Measurements from ENCODE around the gene NCDN. TPM values are rescaled to one million over a fixed set of nuclear protein-coding genes. Genes with fewer than 3 reads are reported as not detected.

NCDN gene
- 9.2 TPM for polyA plus RNA-seq (2013, experiment 1 of 2)
- polyA plus RNA-seq (2013, experiment 2 of 2) = 9.4 TPM

GRCh38 chr1:35557611-35558373 lies at the start of gene NCDN:
NCDN (plus strand) TSS chr1:35557799; CDS start chr1:35558191, 392 bp downstream.
- Histone ChIP-seq H2BK15ac (ENCODE audit: low read length) (peak within 1 kb of the TSS; percentile 85), H4K91ac (ENCODE audit: low read depth, low read length, poor library complexity) (peak within 1 kb of the TSS; percentile 3), H3K36me3 (replicated peaks in 1 of 2; ENCODE audit: control insufficient read depth in 2 of 2, insufficient read depth in 2 of 2, low read length in 2 of 2) (peaks cover 10 to 43% of the 10 kb centered on the region in 2 donors), H3K23ac (ENCODE audit: low read depth, low read length, poor library complexity) (peak within 1 kb of the TSS; percentile 99), H3K4me1 (ENCODE audit: control insufficient read depth in 2 of 2, insufficient read depth in 1 of 2, low read depth in 1 of 2, low read length in 2 of 2) (peaks cover 11 to 27% of the 10 kb centered on the region in 2 donors), H3K9ac (ENCODE audit: low read depth, low read length, poor library complexity) (peak within 1 kb of the TSS; percentile 99), H3K4ac (ENCODE audit: low read length) (peak within 1 kb of the TSS; percentile 90), H2AK5ac (ENCODE audit: low read depth, low read length) (peak within 1 kb of the TSS; percentile 36), H3K27me3 (ENCODE audit: control insufficient read depth in 3 of 3, insufficient read depth in 3 of 3, low read depth in 1 of 3, low read length in 3 of 3) (no peaks in the 10 kb centered on the region), H2BK12ac (ENCODE audit: low read length) (no peak within 1 kb of the TSS), H2BK120ac (ENCODE audit: low read depth, low read length) (peak within 1 kb of the TSS; percentile 99), H3K27ac (replicated peaks; ENCODE audit: low read length) (peak within 1 kb of the TSS; percentile 98), H4K8ac (ENCODE audit: low read depth, low read length) (no peak within 1 kb of the TSS), H3K9me3 (replicated peaks in 1 of 2; ENCODE audit: control insufficient read depth in 2 of 2, insufficient read depth in 1 of 2, low read depth in 1 of 2, low read length in 2 of 2) (no peaks in the 10 kb centered on the region), H3K79me1 (ENCODE audit: low read depth, low read length) (peaks cover 5% of the 10 kb centered on the region), H3K4me2 (ENCODE audit: insufficient read depth, low read length, poor library complexity, severe bottlenecking) (peak within 1 kb of the TSS; percentile 90), H2AFZ (ENCODE audit: low read length) (peak within 1 kb of the TSS; percentile 99), H2BK5ac (ENCODE audit: low read length) (peak within 1 kb of the TSS; percentile 100), H3K18ac (ENCODE audit: low read length) (peak within 1 kb of the TSS; percentile 100), H3K14ac (ENCODE audit: low read length) (peak within 1 kb of the TSS; percentile 99), H3K4me3 (ENCODE audit: low read length in 2 of 2) (peak within 1 kb of the TSS; percentile 88 to 94)
- WGBS, 2 donors (ENCODE audit: extremely low coverage in 2 of 2, insufficient read length in 2 of 2, insufficient replicate concordance in 1 of 2) = no CpG with 5 or more reads among the region's 58 CpGs
- DNase-seq (ENCODE audit: low spot score) = peak; percentile 96

- H2BK5ac ChIP-seq (ENCODE audit: low read length) = no peak overlapping the region
- no peak overlapping the region for H3K9ac ChIP-seq (ENCODE audit: low read depth, low read length, poor library complexity)
- no peak overlapping the region for H4K91ac ChIP-seq (ENCODE audit: low read depth, low read length, poor library complexity)
- H3K18ac ChIP-seq (ENCODE audit: low read length) = no peak overlapping the region
- no peak overlapping the region for H2AK5ac ChIP-seq (ENCODE audit: low read depth, low read length)
- H3K4me1 ChIP-seq (ENCODE audit: control insufficient read depth in 2 of 2, insufficient read depth in 1 of 2, low read depth in 1 of 2, low read length in 2 of 2) = no peaks in the 10 kb centered on the region
- no peak overlapping the region for H2BK15ac ChIP-seq (ENCODE audit: low read length)
- no peak overlapping the region for H3K23ac ChIP-seq (ENCODE audit: low read depth, low read length, poor library complexity)
- H3K4me2 ChIP-seq (ENCODE audit: insufficient read depth, low read length, poor library complexity, severe bottlenecking) = no peak overlapping the region
- no peaks in the 10 kb centered on the region for H3K27me3 ChIP-seq (ENCODE audit: control insufficient read depth in 3 of 3, insufficient read depth in 3 of 3, low read depth in 1 of 3, low read length in 3 of 3)
- no peak overlapping the region for H3K14ac ChIP-seq (ENCODE audit: low read length)
- no peak overlapping the region for H2BK120ac ChIP-seq (ENCODE audit: low read depth, low read length)
- H3K9me3 ChIP-seq (replicated peaks in 1 of 2; ENCODE audit: control insufficient read depth in 2 of 2, insufficient read depth in 1 of 2, low read depth in 1 of 2, low read length in 2 of 2) = peaks cover 0 to 13% of the 10 kb centered on the region in 2 donors
- DNase-seq (ENCODE audit: low spot score) = no peak
- H3K27ac ChIP-seq (replicated peaks; ENCODE audit: low read length) = no peak overlapping the region
- no peak overlapping the region for H2AFZ ChIP-seq (ENCODE audit: low read length)
- no peaks in the 10 kb centered on the region for H3K79me1 ChIP-seq (ENCODE audit: low read depth, low read length)
- H3K4me3 ChIP-seq (ENCODE audit: low read length in 2 of 2) = no peak overlapping the region
- no peak overlapping the region for H3K4ac ChIP-seq (ENCODE audit: low read length)
- peaks cover 2 to 24% of the 10 kb centered on the region in 2 donors for H3K36me3 ChIP-seq (replicated peaks in 1 of 2; ENCODE audit: control insufficient read depth in 2 of 2, insufficient read depth in 2 of 2, low read length in 2 of 2)
- H4K8ac ChIP-seq (ENCODE audit: low read depth, low read length) = no peak overlapping the region
- no peak overlapping the region for H2BK12ac ChIP-seq (ENCODE audit: low read length)
Observed at GRCh38 chr1:35507947-35508346, 49.7 kb upstream of the NCDN start.

GRCh38 chr1:35509558-35509957 lies 48.0 kb upstream of the NCDN start:
- WGBS, 2 donors (ENCODE audit: extremely low coverage in 2 of 2, insufficient read length in 2 of 2, insufficient replicate concordance in 1 of 2) = no CpG with 5 or more reads among the region's 3 CpGs
- H2AFZ ChIP-seq (ENCODE audit: low read length) = no peak overlapping the region
- no peak overlapping the region for H3K23ac ChIP-seq (ENCODE audit: low read depth, low read length, poor library complexity)
- no peak overlapping the region for H3K27ac ChIP-seq (replicated peaks; ENCODE audit: low read length)
- DNase-seq (ENCODE audit: low spot score) = no peak
- H2BK15ac ChIP-seq (ENCODE audit: low read length) = no peak overlapping the region
- no peaks in the 10 kb centered on the region for H3K4me1 ChIP-seq (ENCODE audit: control insufficient read depth in 2 of 2, insufficient read depth in 1 of 2, low read depth in 1 of 2, low read length in 2 of 2)
- no peak overlapping the region for H3K18ac ChIP-seq (ENCODE audit: low read length)
- no peak overlapping the region for H3K4ac ChIP-seq (ENCODE audit: low read length)
- H2BK5ac ChIP-seq (ENCODE audit: low read length) = no peak overlapping the region
- H3K9me3 ChIP-seq (replicated peaks in 1 of 2; ENCODE audit: control insufficient read depth in 2 of 2, insufficient read depth in 1 of 2, low read depth in 1 of 2, low read length in 2 of 2) = peaks cover 0 to 20% of the 10 kb centered on the region in 2 donors
- H2BK12ac ChIP-seq (ENCODE audit: low read length) = no peak overlapping the region
- no peak overlapping the region for H3K4me3 ChIP-seq (ENCODE audit: low read length in 2 of 2)
- H3K27me3 ChIP-seq (ENCODE audit: control insufficient read depth in 3 of 3, insufficient read depth in 3 of 3, low read depth in 1 of 3, low read length in 3 of 3) = no peaks in the 10 kb centered on the region
- H4K91ac ChIP-seq (ENCODE audit: low read depth, low read length, poor library complexity) = no peak overlapping the region
- H3K36me3 ChIP-seq (replicated peaks in 1 of 2; ENCODE audit: control insufficient read depth in 2 of 2, insufficient read depth in 2 of 2, low read length in 2 of 2) = peaks cover 2 to 24% of the 10 kb centered on the region in 2 donors
- no peak overlapping the region for H2BK120ac ChIP-seq (ENCODE audit: low read depth, low read length)
- H4K8ac ChIP-seq (ENCODE audit: low read depth, low read length) = no peak overlapping the region
- H3K14ac ChIP-seq (ENCODE audit: low read length) = no peak overlapping the region
- H3K4me2 ChIP-seq (ENCODE audit: insufficient read depth, low read length, poor library complexity, severe bottlenecking) = no peak overlapping the region
- no peaks in the 10 kb centered on the region for H3K79me1 ChIP-seq (ENCODE audit: low read depth, low read length)
- H2AK5ac ChIP-seq (ENCODE audit: low read depth, low read length) = no peak overlapping the region
- H3K9ac ChIP-seq (ENCODE audit: low read depth, low read length, poor library complexity) = no peak overlapping the region

GRCh38 chr1:35511305-35511704 lies 46.3 kb upstream of the NCDN start:
- H3K4ac ChIP-seq (ENCODE audit: low read length) = no peak overlapping the region
- H4K91ac ChIP-seq (ENCODE audit: low read depth, low read length, poor library complexity) = no peak overlapping the region
- H4K8ac ChIP-seq (ENCODE audit: low read depth, low read length) = no peak overlapping the region
- no peak overlapping the region for H2BK12ac ChIP-seq (ENCODE audit: low read length)
- H2BK5ac ChIP-seq (ENCODE audit: low read length) = no peak overlapping the region
- H3K18ac ChIP-seq (ENCODE audit: low read length) = no peak overlapping the region
- H3K27me3 ChIP-seq (ENCODE audit: control insufficient read depth in 3 of 3, insufficient read depth in 3 of 3, low read depth in 1 of 3, low read length in 3 of 3) = no peaks in the 10 kb centered on the region
- no peak overlapping the region for H3K27ac ChIP-seq (replicated peaks; ENCODE audit: low read length)
- H2AFZ ChIP-seq (ENCODE audit: low read length) = no peak overlapping the region
- no peak overlapping the region for H2BK120ac ChIP-seq (ENCODE audit: low read depth, low read length)
- no peak overlapping the region for H3K4me3 ChIP-seq (ENCODE audit: low read length in 2 of 2)
- H3K9me3 ChIP-seq (replicated peaks in 1 of 2; ENCODE audit: control insufficient read depth in 2 of 2, insufficient read depth in 1 of 2, low read depth in 1 of 2, low read length in 2 of 2) = peaks cover 0 to 24% of the 10 kb centered on the region in 2 donors
- no peak overlapping the region for H3K9ac ChIP-seq (ENCODE audit: low read depth, low read length, poor library complexity)
- no peak overlapping the region for H3K23ac ChIP-seq (ENCODE audit: low read depth, low read length, poor library complexity)
- DNase-seq (ENCODE audit: low spot score) = no peak
- H3K14ac ChIP-seq (ENCODE audit: low read length) = no peak overlapping the region
- peaks cover 3 to 11% of the 10 kb centered on the region in 2 donors for H3K36me3 ChIP-seq (replicated peaks in 1 of 2; ENCODE audit: control insufficient read depth in 2 of 2, insufficient read depth in 2 of 2, low read length in 2 of 2)
- H2AK5ac ChIP-seq (ENCODE audit: low read depth, low read length) = no peak overlapping the region
- no peak overlapping the region for H3K4me2 ChIP-seq (ENCODE audit: insufficient read depth, low read length, poor library complexity, severe bottlenecking)
- H2BK15ac ChIP-seq (ENCODE audit: low read length) = no peak overlapping the region
- no peaks in the 10 kb centered on the region for H3K79me1 ChIP-seq (ENCODE audit: low read depth, low read length)
- whole genome bisulfite sequencing, 2 donors (ENCODE audit: extremely low coverage in 2 of 2, insufficient read length in 2 of 2, insufficient replicate concordance in 1 of 2) = no CpG with 5 or more reads among the region's 2 CpGs
- no peaks in the 10 kb centered on the region for H3K4me1 ChIP-seq (ENCODE audit: control insufficient read depth in 2 of 2, insufficient read depth in 1 of 2, low read depth in 1 of 2, low read length in 2 of 2)
